GM11168 (cell line): ENCODE results near the gene TBC1D16.
"Not testable (repeated sequence)": the region's sequence is repeated elsewhere in the genome, so short reads cannot be mapped to it uniquely, and the experiment has no call there.

Source experiments
- in situ Hi-C: fragments of 300-500 bp; cut with MboI; formaldehyde crosslinking; loops from one replicate; pipeline ENCODE4 v1.12.0; 2022; ENCODE audit warnings: low sequenced_read_pairs; ENCODE audit not compliant: unreplicated experiment

Gene TBC1D16

DNA sequence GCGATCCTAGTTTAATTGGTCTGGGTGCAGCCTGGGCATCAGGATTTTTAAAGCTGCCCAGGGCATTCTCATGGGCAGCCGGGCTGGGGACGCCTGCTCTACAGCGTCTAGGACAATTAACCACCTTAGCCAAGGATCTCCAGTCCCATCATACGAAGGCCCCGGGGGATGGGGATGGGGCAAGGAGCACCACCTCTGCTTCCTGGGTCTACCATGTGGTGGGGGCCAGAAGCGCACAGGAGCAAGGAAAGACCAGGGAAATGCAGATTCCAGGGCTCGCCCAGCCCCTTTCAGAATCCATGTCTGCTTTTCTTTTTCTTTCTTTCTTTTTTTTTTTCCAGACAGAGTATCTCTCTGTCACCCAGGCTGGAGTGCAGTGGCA, 29.3 kb downstream of the TBC1D16 start:
- in situ Hi-C loops = no loop called here

DNA sequence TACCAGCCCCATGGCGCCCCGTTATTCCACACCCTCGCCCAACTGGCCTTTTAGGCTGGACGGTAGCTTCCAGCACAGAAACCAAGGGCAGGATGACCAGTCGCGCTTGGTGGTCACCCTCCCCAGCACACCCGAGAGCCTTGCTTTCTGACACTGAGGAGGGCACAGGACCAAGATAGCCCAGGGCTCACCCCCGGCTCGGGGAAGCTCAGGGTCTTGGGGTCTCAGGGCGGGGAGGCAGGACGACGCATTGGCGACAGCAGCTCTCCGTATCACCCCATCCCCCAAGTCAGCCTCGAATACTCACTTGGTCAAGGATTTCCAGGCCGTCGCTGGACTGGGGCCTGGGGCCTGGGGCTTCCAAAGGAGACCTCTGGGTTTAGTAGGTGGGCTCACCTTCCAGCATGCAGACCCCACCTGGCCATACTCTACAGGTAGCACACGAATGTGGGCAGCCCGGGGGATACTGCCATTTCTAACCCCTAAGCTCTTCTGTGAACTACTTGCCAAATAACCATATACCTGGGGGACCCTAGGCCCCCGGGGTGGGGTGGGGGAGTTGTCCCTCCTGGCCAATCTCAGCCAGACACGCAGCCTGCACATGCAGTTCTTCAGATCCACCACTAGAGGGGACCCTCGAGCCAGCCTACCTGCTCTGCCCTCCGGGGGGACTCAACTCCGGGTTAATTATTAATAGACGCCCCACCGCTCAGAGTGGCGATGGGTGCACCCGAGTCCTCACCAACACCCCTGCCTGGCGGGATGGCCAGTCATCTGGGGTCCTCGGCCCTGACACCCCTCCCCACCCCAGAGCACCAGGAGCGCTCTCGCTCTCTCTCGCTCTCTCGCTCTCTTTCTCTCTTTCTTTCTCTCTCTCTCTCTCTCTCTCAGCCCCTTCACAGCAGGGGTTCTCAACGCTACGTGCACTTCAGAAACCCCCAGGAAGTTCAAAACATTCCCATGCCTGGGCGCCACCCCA, 30.0 kb downstream of the TBC1D16 start:
- in situ Hi-C loops = no loop called here

DNA sequence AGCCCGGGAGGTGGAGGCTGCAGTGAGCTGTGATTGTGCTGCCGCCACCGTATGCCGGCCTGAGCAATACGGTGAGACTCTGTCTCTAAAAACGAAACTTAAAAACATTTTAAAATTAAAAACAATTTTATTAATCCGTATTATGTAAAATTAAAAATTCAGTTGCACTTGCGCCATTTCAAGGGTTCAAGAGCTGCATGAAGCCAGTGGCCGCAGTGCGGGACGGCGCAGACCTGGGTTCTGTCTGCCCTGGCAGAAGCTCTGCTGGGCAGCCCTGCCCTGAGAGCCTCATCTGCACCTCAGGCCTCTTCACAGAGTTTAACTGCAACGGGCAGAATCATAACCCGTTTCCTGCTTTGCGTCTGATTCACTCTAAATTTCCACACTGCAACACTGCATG, 31.7 kb downstream of the TBC1D16 start:
- in situ Hi-C loops = no loop called here

DNA sequence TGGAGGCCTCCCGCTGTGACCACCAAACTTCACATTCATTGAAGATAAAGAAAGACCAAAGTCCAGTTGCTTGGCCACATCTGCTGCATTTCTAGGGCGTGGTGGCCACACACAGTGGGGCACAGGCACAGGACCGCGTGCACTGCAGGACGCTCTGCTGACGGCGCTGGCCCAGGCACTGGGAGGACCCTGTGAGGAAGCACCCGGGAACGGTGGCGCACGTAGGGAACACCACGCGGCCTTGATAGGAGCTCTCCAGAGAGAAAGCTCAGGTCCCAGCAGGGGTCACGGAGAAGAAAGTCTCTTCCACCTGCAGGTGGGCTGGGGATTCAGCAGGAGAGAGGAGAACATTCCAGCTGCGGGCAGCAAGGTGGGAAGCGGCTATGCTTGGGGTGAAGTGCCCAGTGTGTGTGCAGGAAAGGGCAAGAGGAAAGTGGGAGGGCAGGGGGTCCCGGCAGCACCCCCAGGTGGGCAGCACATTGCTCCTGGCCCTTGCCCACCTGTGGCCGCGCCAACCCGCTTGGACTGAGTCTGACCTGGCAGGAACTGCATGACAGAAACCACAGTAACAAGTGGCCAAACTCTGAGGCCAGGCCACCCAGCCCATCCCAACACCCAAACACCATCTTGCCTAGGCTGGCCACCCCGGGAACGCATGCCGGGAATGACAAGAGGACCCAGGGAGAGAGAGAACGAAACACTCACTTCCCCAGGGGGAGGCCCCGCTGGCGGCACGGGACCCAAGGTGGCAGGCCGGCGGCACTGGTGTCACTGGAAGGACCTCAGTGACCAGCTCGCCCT, 32.8 kb downstream of the TBC1D16 start:
- in situ Hi-C loops = no loop called here

DNA sequence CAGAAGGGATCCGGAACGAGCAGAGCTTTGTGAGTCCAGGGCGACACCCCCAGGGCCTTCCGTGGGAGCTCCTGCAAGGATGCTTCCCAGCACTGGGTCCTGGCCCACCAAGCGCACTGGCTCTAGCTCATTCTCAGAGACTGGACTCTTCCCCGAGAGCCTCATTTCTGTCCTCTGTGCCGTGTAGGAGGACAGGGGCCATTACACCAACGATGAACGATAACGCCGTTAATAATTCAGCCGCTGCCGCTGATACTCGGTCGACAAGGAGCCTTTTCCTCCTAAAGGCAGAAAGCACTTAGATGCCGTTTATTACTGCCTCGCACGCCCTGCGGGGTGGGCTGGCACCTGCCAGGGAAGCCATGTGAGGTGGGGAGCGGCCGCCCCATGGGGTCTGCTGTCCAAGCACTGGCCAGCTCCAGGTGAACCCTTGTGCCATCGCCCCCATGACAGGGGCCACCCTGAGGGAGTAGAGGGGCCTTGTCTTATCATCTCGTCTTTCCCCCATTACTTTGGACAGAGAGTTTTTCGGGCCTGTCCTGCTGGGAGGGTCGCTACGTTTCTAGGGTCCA, 33.5 kb downstream of the TBC1D16 start:
- in situ Hi-C loops = no loop called here

DNA sequence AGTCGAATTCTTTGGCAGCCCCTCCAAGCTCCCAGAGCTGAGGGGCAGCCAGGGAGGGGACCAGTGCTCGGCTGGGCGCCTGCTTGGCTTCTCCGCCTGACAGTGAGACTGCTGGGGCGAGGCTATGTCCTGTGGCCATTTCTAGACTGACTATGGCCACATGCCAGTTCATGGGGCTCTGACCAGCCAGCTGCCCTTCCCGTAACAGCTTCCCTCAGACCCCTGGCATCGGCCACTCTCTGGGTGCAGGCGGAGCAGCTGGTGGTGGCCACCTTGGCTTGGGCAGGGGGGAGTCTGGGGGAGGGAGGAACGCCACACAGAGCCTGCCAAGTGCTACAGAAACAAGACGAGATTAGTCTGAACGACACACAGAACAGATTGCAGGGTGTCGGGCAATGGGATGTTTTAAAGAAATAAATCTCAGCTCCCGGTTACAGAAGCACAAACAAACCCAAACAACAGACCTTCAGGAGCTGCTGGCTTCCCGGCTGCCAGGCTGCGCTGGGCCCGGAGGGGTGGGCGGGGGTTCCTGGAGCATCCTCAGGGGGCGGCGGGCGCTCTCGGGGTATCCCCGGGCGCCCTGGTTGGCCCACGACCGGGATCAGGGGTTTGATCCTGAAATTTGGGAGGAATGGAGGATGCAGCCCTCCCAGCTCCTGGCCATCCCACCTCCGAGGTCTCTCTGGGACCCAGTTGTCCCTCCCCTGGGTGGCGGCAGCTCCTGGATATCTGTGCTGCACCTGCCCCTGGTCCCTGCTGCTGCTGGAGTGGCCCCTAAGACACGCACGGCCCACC, 34.5 kb downstream of the TBC1D16 start:
- in situ Hi-C loops = no loop called here

DNA sequence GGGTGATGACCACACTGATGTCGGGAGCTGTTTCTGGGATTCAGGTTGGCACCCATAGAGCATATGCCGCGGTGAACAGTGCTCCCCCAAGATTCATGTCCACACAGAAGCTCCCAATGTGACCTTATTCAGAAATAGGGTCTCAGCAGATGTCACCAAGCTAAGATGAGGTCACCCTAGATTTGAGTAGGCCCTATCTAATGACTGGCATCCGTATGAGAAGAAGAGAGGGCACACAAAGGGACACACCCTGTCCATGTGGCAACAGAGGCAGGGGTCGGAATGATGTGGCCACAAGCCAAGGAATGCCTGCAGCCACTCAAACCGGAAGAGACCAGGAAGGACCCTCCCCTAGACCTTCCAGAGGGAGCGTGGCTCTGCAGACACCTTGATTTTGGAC, 35.5 kb downstream of the TBC1D16 start:
- in situ Hi-C loops = no loop called here

DNA sequence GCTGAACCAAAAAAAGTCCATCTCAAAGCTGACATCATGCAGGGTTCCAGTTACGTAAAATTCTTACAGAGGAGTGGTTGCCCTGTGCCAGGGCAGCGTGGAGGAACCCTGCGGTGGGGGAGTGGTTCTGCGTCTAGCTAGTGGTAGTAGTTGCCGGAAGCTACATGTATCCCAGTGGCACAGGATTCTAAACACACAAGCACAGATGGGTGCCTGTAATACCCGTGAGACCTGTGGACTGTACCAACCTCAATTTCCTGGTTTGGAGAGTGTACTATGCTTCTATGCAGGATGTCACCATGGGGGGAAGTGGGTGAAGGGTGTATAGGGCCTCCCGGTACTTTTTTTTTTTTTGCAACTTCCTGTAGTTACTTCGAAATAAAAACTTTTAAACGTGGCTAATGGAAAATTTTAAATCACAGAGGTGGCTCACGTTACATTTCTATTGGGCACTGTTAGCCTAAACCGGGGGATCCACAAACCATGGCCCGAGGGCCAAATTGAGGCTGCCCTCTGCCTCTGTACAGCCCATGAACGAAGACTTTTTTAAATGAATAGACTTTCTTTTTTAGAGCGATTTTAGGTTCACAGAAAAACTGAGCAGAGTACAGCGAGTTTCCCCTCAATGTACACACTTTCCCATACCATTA, 38.5 kb downstream of the TBC1D16 start:
- in situ Hi-C loops = no loop called here

DNA sequence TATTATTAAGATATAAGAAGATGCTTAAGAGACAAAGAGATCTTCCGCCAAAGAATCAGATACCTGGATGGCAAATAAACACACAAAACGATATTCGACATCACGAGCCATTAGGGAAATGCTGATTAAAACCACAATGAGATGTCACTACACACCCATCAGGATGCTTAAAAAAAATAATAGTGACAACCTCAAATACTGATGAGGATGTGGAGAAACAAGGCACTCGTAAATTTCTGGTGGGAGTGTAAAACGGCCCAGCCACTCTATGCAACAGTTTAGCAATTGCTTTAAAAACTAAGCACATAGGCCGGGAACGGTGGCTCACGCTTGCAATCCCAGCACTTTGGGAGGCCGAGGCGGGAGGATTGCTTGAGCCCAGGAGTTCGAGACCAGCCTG, 39.4 kb downstream of the TBC1D16 start:
- in situ Hi-C loops = no loop called here

DNA sequence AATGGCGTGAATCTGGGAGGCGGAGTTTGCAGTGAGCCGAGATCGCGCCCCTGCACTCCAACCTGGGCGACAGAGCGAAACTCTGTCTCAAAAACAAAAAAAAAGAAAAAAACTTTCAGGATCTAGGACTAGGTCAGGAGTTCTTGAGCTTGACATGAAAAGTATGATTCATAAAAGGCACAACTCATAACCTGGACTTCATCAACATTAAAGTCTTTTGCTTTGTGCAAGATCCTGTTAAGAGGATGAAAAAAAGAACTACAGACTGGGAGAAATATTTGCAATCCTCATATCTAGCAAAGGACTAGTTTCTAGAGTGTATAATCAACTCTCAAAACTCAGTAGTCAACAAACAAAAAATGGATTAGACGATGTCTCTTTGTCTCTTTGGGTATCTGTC, 40.0 kb downstream of the TBC1D16 start:
- in situ Hi-C loops = no loop called here

DNA sequence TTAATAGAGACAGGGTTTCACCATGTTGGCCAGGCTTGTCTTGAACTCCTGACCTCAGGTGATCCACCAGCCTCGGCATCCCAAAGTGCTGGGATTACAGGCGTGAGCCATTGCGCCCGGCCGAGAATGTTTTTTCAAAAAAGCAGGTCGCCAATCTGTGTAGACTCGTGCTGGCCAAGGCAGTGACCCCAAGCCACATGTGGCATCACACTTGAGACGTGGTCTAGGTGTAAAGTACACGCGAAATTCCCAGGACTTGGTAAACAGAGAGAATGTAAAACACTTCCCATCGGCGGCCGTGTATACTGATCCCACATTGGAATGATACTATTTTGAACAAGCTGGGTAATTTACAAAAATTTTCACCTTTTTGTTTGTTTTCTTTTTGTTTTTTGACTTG, 41.1 kb downstream of the TBC1D16 start:
- in situ Hi-C loops = no loop called here

DNA sequence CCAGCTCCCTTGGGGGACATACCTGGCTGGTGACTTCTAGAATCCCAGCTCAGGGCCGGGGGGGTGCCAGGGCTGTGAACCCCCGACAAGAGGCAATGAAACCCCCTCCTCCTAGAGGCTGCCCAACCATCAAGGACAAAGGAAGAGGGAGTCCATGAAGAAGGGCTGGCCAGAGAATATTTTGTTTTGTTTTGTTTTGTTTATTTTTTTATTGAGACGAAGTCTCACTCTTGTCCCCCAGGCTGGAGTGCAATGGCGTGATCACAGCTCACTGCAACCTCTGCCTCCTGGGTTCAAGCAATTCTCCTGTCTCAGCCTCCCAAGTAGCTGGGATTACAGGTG, 41.5 kb downstream of the TBC1D16 start:
- in situ Hi-C loops = not testable (repeated sequence)

DNA sequence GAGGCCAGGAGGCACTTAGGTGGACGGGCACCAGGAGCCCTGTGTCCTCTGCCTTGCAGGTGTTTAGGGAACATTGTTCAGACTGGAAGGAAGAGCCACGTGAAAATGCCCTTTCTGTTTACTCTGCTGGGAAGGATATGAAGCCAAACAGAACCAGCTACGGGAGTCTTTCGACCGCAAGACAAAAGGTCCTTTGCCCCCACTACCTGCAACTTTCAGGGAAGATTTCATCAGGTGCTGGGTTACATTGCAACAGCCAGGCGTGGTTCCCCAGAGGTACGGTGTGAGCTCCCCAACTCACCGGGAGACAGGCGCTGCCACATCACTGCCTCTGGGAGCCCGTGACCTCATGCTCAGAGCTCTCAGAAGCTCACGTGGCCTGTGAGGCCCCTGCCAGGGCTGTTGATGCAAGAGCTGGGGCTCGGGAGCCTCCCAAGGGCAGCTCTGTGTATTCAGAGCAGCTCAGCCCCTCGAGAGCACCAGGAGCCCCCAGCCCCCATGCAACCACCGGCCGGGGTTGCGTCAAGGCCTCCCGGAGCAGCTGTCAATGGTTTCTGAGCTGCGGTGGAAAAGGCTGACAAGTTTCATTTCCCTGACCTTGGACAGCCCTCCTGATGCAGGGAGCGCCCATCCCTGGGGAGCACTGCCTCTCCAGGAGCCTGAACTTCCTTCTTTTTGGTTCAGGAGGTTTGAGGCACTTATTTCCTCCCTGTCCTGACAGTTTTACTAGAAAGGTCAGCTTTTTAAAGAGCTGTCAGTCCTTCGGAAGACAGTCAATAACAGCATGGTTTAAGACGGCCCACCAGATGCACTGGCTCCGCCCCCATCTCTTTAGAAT, 42.1 kb downstream of the TBC1D16 start:
- in situ Hi-C loops = no loop called here

DNA sequence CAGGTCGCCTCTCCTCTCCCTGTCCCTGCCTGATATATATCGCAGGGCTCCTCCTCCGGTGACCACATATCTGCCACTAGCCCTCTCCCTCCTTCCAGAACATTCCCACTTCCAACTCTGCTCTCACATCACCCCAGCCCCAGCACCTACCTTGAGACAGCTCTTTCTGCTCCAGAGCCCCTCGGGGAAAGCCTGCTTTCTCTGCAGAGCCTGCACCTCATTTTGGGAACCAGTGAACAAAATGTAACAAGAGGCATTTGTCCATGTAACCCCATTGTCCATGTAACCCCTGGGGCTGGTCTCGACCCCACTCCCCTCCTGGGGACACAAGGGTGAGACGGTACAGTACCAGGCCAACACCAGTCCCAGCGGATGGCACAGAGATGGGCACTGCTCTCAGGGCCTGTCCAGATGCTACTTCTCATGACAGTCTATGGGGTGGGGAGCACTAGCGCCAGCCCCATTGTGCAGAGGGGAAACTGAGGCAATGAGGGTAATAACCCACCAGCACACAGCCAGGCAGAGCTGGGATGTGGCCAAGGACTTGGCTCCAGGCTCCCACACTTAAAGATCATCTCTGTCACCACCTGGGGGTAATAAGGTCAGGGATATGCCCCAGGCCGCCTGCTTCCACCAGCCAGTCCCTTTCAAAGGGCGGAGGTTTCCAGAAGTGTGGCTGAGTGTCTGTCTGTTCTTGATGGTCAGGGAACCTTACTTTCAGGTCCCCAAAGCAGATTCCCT, 42.9 kb downstream of the TBC1D16 start:
- in situ Hi-C loops = no loop called here

DNA sequence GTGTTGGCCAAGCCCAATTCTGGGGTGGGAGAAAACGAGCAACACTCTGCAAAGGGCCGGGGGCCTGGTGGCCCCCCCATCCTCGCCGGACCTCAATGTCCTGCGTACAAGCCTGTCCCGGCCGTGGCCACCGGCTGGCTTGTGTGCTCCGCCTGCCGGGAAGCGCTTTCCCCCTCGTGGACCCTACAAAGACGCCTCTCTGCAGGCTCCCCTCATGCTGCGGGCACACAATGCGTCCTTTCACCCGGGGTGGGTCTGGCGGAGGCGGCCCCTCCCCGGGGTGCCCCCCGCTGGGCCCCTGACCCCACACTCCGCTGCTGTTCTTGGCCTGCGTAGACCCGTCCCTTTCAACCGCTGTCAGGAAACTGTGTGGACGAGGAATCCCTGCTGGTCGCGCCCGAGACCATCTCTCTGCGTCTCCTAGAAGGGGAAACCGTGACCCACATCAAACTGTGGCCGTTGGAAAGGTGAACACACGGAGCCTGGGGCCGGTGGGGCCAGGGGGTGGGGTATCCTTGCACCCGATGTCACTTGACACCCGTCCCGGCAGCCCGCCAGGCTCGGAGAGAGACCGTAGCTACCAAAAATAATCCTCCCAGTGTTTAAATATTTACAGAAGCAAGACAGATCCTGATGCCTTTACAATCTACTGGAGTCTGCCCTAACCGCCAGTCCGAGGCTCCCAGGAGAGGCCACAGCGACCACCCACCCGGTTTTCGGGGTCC, 43.6 kb downstream of the TBC1D16 start:
- in situ Hi-C loops = no loop called here

DNA sequence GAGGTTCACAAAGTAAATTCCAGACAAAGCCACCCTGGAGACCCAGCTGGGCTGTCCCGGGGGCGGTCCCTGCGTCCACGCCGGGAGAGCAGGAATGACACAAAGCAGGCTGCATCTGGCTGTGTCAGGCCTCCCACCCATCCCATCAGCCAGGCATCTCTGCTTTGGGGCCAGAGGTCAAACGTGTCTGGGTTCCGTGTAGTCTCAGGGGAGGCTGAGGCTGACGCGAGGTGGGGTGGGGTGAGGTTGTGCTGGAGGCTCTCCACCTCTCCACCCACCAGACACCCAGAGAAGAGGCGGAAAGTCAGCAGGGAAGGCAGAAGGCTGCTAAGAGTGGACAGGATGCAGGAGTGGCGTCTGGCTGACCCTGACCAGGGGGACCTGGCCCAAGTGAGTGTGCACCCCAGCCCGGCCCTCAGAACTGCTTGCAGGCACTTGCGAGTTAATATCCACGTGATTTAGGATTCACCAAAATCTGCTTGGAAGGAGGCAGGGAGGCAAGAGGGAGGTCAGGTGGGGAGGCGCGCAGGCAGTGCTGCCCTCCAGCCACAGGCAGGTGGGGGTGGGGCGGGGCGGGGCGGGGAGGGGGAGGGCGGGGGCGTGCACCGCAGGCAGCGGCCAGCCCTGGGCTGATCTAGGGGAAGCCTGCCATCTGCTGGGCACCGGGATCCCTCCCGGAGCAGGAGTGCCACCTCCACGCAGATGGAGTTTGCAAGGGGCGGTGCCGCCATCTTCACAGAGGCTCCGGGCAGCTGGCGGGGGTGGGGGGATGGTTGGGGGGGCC, 44.3 kb downstream of the TBC1D16 start:
- in situ Hi-C loops = no loop called here

DNA sequence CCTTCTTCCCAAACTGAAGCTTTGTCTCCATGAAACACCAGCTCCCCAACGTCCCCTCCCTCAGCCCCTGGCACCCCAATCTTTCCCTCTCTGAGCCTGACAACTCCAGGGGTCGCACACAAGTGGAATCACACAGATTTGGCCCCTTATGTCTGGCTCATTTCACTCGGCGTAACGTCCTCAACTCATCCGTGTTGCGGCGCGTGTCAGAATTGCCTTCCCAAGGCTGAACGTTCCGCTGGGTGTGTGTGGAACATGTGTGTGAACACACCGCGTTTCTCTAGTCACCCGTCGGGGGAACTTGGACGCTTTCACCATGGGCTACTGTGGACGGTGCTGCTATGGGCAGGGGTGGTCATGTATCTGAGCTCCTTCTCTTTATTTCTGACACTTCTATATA, 45.0 kb downstream of the TBC1D16 start:
- in situ Hi-C loops = no loop called here
